GM13977 (cell line): ENCODE data around the gene SCAANT1.
A peak's percentile ranks its signal among the peaks of the same experiment; 100 is the strongest.

Experiments
- DNase-seq: peaks from one replicate; pipeline ENCODE4 v3.0.0; 2012; ENCODE audit warnings: low spot score
- in situ Hi-C: fragments of 300-500 bp; cut with MboI; formaldehyde crosslinking; loops from one replicate; pipeline ENCODE4 v1.12.0; 2022; ENCODE audit warnings: low sequenced_read_pairs, low pct_unique_long_range_greater_than_20kb, mixed read lengths, inconsistent platforms; ENCODE audit not compliant: unreplicated experiment
- TF ChIP-seq, protein P1 (sequence below): IDR thresholded peaks from 2 replicates; pipeline ENCODE4 v1.5.1; 2012; ENCODE audit warnings: mild to moderate bottlenecking, control low read depth; ENCODE audit not compliant: insufficient read depth; ENCODE audit errors: extremely low read depth, missing control alignments

The SCAANT1 gene

DNA sequence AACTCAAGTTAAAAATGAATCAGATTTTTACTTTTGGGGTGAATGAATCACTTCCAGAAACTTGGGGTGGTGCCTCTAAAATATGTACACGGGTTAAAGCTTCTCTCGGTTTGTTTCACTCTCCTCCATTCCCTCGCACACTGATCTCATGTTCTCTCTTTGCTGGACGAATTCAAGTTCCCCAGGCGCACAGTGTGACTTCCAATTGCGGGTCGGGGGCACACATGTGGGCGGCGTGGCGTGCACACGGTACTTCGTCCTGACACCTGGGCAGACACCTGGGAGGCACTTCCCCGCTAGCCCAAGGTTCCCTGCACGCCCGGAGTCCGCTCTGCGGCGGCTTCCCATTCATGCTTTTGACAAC lies 692 bp downstream of the SCAANT1 start:
- TF ChIP-seq, protein P1, sequence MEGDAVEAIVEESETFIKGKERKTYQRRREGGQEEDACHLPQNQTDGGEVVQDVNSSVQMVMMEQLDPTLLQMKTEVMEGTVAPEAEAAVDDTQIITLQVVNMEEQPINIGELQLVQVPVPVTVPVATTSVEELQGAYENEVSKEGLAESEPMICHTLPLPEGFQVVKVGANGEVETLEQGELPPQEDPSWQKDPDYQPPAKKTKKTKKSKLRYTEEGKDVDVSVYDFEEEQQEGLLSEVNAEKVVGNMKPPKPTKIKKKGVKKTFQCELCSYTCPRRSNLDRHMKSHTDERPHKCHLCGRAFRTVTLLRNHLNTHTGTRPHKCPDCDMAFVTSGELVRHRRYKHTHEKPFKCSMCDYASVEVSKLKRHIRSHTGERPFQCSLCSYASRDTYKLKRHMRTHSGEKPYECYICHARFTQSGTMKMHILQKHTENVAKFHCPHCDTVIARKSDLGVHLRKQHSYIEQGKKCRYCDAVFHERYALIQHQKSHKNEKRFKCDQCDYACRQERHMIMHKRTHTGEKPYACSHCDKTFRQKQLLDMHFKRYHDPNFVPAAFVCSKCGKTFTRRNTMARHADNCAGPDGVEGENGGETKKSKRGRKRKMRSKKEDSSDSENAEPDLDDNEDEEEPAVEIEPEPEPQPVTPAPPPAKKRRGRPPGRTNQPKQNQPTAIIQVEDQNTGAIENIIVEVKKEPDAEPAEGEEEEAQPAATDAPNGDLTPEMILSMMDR: no peak
- peak; percentile 63 for DNase-seq
- in situ Hi-C loops: no loop called here

DNA sequence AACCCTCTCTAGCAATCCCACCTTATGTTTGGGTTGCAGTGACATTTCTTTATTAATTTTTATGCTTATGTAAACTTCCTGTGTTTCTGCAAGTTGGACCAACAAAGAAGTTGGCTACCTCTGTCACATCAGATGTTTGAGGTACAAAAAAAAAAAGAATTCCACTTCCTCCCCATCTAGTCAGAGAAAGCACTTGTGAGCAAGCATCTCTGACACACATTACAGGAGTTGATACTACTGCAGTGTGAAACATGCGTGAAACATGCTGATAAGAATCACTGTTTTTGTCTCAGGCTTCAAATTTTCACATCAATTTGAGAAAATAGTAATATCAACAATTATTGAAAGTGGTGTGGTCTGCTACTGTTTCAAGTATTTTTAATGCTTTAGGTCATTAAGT lies 1.3 kb downstream of the SCAANT1 start:
- in situ Hi-C loops: no loop called here
- TF ChIP-seq, protein P1: no peak

DNA sequence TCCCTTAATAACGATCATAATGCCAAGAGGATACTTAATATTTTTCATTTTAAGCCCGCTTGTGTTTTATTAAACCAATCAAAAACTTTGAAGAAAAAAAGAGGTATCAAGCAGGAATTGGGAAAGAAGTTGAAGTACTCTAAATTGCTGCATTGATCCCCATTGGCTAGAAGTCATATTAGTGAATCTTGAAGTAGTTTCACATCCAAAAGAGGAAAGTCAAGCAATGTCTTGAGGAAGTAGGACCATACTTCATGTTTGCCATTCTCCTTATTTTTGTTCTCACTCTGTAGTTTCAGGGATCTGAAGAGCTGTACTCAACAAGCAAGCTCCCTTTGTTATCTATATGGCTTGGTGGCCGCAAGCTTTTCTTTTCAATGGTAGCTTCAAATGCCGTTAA lies 2.2 kb downstream of the SCAANT1 start:
- DNase-seq: no peak
- TF ChIP-seq, protein P1: no peak
- in situ Hi-C loops: no loop called here

More for the DNA sequence above, 1.3 kb downstream of the SCAANT1 start:
- DNase-seq: peak; percentile 47

DNA sequence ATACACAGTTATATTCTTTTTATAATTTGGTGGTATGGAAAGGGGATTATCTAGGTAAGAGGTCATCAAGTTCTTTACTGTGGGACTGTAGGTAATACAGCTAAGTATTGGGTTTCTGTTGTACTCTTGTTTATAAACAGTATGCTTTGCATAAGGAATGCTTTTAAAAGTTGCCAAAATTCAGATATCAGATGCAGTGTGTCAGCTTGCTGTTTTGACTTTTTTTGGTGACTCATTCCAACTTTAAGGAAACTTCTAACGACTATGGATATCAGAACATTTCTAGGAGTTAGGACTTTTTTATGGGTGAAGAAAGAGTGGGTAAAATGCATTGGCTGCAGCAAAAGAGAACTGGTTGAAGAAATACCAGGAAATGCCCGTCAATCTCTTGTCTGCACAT lies 2.8 kb downstream of the SCAANT1 start:
- TF ChIP-seq, protein P1: no peak
- no peak for DNase-seq
- in situ Hi-C loops: no loop called here

DNA sequence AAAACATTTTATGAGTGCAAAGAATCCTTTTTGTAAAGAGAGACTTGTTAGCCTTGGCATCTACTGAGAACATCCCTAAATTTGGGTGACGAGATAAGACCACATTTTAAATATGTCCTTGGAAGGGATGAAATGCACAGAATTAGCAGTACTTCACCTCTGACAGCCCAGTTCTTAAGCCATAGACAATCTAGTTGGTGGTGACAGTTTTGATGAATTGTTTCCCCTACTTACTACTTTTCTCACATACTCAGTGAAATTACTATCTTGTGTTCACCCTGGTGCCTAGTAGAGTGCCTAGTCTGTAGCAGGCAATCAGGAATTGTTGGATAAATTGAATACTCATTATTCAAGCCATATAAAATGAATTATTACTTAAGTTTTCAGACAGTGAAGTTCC lies 3.4 kb downstream of the SCAANT1 start:
- in situ Hi-C loops: no loop called here
- TF ChIP-seq, protein P1: no peak
- DNase-seq: no peak

DNA sequence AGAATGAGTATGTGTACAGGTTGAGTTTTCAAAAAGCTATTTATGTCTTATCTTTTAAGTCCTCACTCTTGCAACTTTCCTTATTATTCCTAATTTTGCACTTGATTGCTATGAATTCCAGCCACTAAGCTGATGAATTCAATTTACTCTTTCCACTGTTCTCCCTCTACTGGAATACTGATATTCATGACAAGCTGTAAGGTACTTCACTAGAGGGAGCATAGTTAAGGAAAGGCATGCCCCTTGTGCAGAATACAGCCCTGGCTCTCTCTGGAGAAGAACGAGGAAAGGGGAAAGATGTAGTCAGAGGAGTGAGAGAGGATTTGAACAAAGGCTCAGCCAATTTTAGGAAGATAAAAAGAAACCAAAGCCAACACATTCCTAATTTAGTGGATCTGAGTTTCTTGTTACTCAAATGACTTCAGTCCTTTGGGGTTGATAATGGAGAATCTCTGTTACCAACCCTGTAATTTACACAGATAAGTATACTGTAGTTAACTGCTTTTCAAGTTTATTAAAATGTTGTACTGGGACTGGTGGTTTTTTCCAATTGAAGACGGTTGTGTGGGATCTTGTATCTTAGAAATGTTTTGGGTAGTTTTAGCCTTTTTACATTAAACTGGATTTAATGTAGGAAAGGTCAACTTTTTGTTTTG lies 4.0 kb downstream of the SCAANT1 start:
- TF ChIP-seq, protein P1: no peak
- no peak for DNase-seq
- in situ Hi-C loops: no loop called here
